Prostate gland (tissue), 2 donors: ENCODE results near the gene ABHD2. TPM values are rescaled to one million over a fixed set of nuclear protein-coding genes. Genes with fewer than 3 reads are reported as not detected.

Experiments used
- DNase-seq: peaks from one replicate; pipeline ENCODE4 v3.0.0-alpha.2; 2019; ENCODE audit warnings: low spot score
- H3K27ac ChIP-seq, 2 donors: fragments of 200-600 bp; sonication (generic); 2 replicates each; pipeline ENCODE4 v1.5.1; 2017 to 2019
- H3K27me3 ChIP-seq: fragments of 200-600 bp; sonication (generic); replicated peaks from 2 replicates; pipeline ENCODE4 v1.5.1; 2019; ENCODE audit not compliant: insufficient read depth
- H3K36me3 ChIP-seq, 2 donors: fragments of 200-600 bp; sonication (generic); 1 replicate in 1 of 2; 2 replicates in 1 of 2; pipeline versions ENCODE4 v1.5.1 to v1.8.1; 2017 to 2019
- H3K4me1 ChIP-seq: fragments of 200-600 bp; sonication (generic); replicated peaks from 2 replicates; pipeline ENCODE4 v1.5.1; 2019
- H3K4me3 ChIP-seq, 2 donors: fragments of 200-600 bp; sonication (generic); 2 replicates each; pipeline ENCODE4 v1.5.1; 2017 to 2019
- H3K9me3 ChIP-seq: fragments of 200-600 bp; sonication (generic); 2 replicates; pipeline ENCODE4 v1.5.1; 2017
- POLR2A ChIP-seq: fragments of 450-650 bp; IDR thresholded peaks from one replicate; pipeline ENCODE4 v1.6.1; 2016; ENCODE audit warnings: antibody characterized with exemption, mild to moderate bottlenecking
- POLR2AphosphoS5 ChIP-seq: sonication (generic); formaldehyde crosslinking; IDR thresholded peaks from one replicate; pipeline ENCODE4 v1.6.1; 2017; ENCODE audit warnings: antibody characterized with exemption
- WGBS: methylation state at CpG from one replicate; pipeline ENCODE4 v1.1.5; 2018; 5-methylcytosine and 5-hydroxymethylcytosine counted together
- intact Hi-C: fragments of 100-400 bp; cut with DNase I; formaldehyde crosslinking; loops from one replicate; pipeline ENCODE4 v1.14.2; 2022
- total RNA-seq, 2 donors: library from RNA; depleted of rRNA; stranded (reverse); fragments of >200 nt; gene quantifications; one replicate each; pipeline ENCODE4 v1.1.0, GENCODE V29; 2016
- TF ChIP-seq, protein P1 (sequence below), 4 experiments: fragments of 200-600 bp in 2 of 4; fragments of 450-650 bp in 2 of 4; sonication (generic) in 2 of 4; IDR thresholded peaks; 1 replicate in 3 of 4; 2 replicates in 1 of 4; pipeline ENCODE4 v1.5.1; 2016 to 2019; ENCODE audit warnings: antibody characterized with exemption in 4 of 4, mild to moderate bottlenecking in 2 of 4, moderate library complexity in 2 of 4

ABHD2 gene
- total RNA-seq, 2 donors from 2014 or later: 111 to 253 TPM

DNA sequence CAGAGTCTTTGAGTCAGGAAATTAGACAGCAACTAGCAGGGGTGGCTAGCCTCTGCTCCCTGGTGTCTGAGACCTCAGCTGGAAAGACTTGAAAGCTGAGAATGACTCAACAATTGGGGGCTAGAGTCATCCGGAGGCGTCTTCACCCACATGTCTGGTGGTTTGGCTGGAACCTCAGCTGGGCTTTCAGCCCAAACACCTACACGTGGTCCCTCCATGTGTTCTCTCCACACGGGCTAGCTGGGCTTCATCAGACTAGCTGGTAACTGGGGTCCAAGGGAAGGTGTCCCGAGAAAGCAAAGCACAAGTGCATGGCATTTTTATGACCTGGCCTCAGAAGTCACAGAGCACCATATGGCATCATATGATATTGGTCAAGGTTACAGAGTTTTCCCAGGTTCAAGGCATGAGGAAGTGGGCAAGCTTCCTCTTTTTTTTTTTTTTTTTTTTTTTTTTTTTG, 19.9 kb upstream of the ABHD2 start:
- H3K27me3 ChIP-seq: no peaks in the 10 kb centered on the region
- H3K27ac ChIP-seq: no peak overlapping the region
- WGBS: 68% methylated on average over 5 of the region's 5 CpGs
- H3K4me3 ChIP-seq: no peak overlapping the region
- no peak for DNase-seq
- H3K36me3 ChIP-seq: no peaks in the 10 kb centered on the region
- intact Hi-C loops: no loop called here
- no peaks in the 10 kb centered on the region for H3K9me3 ChIP-seq
- no peaks in the 10 kb centered on the region for H3K4me1 ChIP-seq
- TF ChIP-seq POLR2A (no peak), POLR2AphosphoS5 (no peak)
- TF ChIP-seq, protein P1, sequence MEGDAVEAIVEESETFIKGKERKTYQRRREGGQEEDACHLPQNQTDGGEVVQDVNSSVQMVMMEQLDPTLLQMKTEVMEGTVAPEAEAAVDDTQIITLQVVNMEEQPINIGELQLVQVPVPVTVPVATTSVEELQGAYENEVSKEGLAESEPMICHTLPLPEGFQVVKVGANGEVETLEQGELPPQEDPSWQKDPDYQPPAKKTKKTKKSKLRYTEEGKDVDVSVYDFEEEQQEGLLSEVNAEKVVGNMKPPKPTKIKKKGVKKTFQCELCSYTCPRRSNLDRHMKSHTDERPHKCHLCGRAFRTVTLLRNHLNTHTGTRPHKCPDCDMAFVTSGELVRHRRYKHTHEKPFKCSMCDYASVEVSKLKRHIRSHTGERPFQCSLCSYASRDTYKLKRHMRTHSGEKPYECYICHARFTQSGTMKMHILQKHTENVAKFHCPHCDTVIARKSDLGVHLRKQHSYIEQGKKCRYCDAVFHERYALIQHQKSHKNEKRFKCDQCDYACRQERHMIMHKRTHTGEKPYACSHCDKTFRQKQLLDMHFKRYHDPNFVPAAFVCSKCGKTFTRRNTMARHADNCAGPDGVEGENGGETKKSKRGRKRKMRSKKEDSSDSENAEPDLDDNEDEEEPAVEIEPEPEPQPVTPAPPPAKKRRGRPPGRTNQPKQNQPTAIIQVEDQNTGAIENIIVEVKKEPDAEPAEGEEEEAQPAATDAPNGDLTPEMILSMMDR (IDR thresholded peaks at IDR 0.05): no peak

DNA sequence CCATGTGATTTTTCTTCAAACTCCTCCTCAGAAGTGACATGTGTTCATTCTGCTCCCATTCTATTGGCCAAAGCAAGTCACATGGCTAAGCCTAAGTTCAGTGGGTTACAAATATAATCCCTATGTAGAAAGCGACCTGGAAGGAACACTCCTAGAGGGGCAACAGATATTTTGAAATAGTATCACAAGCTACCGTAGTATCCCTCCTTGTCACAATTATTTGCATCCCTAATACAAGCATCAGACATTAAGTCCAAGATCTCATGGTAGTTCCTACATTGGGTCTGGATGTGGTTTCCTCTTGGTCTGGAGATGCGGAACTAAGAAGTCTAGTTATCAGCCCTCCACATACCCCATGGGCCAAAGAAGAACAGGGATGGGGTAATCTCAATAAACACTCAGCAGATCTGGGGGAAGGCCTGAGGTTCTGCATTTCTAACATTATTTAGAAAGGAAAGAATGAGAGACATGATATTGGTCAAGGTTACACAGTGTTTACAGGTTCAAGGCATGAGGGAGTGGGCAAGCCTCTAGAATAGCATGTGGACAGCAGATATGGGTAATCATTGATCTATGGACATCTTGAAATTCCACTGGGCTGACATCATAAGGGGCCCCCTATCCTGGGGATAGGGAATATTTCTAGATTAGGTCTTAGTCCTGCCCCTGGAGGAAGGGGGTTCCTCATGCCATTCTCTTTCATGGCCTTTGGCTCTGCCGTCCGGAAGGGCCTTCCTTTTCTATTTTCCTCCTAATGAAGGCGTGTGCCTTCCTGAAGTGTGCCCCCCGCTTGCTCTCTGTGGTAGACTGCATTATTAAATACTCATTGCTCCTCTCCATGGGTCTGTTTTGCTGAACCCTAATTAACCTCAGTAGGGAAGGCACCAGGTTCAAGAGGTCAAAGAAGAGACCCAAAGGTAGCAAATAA, 17.8 kb upstream of the ABHD2 start:
- 94% methylated on average over 7 of the region's 7 CpGs for WGBS
- Histone ChIP-seq H3K9me3 (no peaks in the 10 kb centered on the region), H3K36me3 (no peaks in the 10 kb centered on the region), H3K27ac (no peak overlapping the region), H3K4me1 (no peaks in the 10 kb centered on the region), H3K27me3 (no peaks in the 10 kb centered on the region), H3K4me3 (no peak overlapping the region)
- intact Hi-C loops: no loop called here
- TF ChIP-seq, protein P1 (IDR thresholded peaks at IDR 0.05): no peak
- TF ChIP-seq POLR2A (no peak), POLR2AphosphoS5 (no peak)
- DNase-seq: no peak

DNA sequence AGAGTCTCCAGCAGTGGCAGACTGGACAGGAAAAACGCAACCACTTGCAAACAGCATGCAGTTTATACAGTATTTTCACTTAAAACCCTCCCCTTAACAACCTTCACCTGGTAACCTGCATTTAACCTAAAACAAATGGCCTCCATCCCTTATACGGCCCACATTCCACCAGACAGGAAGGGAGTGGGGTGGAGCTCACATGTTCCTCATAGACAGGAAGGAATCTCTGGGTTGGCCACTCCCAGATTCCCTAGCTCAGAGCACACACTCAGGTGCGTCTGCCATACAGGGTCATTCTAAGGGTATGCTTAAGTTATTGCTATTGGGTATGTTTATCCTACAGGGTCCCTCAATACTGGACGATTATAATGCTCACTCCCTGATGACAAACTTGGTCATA, 16.8 kb upstream of the ABHD2 start:
- H3K27me3 ChIP-seq: no peaks in the 10 kb centered on the region
- no peak overlapping the region for H3K27ac ChIP-seq
- intact Hi-C loops: no loop called here
- H3K36me3 ChIP-seq: no peaks in the 10 kb centered on the region
- H3K4me3 ChIP-seq: no peak overlapping the region
- no peak for DNase-seq
- TF ChIP-seq POLR2A (no peak), POLR2AphosphoS5 (no peak)
- TF ChIP-seq, protein P1 (IDR thresholded peaks at IDR 0.05): no peak
- H3K4me1 ChIP-seq: no peaks in the 10 kb centered on the region
- 57% methylated on average over 4 of the region's 4 CpGs for WGBS
- H3K9me3 ChIP-seq: no peaks in the 10 kb centered on the region

DNA sequence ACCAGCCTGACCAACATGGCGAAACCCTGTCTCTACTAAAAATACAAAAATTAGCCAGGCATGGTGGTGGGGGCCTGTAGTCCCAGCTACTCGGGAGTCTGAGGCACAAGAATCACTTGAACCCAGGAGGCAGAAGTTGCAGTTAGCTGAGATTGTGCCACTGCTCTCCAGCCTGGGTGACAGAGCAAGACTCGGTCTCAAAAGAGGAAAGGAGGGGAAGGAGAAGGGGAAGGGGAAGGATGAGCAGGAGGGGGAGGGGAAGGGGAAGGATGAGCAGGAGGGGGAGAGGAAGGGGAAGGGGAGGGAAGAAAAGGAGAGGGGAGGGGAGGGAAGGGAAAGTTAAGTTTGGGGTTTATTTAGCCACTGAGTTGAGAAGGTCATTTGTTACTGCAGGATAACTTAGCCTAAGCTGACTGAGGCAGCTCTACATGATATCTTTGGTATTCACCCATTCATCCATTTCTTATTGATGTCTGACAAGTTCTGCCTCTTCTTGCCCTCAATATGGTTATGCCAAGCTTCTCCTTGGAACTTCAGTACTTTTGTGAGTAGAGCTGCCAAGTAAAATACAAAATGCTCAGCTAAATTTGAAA, 15.9 kb upstream of the ABHD2 start:
- no peaks in the 10 kb centered on the region for H3K27me3 ChIP-seq
- H3K36me3 ChIP-seq: no peaks in the 10 kb centered on the region

More for the DNA sequence above, 15.9 kb upstream of the ABHD2 start:
- Histone ChIP-seq H3K27ac (no peak overlapping the region), H3K9me3 (no peaks in the 10 kb centered on the region), H3K4me3 (no peak overlapping the region), H3K4me1 (no peaks in the 10 kb centered on the region)
- DNase-seq: no peak
- intact Hi-C loops: no loop called here
- 71% methylated on average over 3 of the region's 3 CpGs for WGBS
- TF ChIP-seq POLR2AphosphoS5 (no peak), POLR2A (no peak)
- TF ChIP-seq, protein P1 (IDR thresholded peaks at IDR 0.05): no peak
